ENCODE data around the gene CDK5RAP3.

The CDK5RAP3 gene

DNA sequence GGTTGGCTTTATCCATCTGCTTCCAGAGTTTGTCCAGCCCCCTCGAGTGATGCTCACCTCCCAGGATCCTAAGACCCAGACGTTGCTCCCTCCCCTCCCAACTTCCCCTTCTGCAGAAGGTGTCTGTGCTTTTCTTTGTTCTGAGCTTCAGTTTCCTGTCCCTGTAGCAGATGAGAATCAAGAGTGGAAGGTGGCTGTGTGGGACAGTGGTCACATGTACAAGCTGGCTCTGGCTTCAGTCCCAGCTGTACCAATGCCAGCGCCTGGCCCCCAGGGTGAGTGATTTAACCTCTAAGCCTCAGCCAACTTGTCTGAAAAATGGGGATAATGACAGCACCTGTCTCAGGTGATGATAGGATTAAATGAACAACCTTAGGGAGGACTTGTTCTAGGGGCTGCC, 21.0 kb upstream of the CDK5RAP3 start:
- no peak for FAIRE-seq

DNA sequence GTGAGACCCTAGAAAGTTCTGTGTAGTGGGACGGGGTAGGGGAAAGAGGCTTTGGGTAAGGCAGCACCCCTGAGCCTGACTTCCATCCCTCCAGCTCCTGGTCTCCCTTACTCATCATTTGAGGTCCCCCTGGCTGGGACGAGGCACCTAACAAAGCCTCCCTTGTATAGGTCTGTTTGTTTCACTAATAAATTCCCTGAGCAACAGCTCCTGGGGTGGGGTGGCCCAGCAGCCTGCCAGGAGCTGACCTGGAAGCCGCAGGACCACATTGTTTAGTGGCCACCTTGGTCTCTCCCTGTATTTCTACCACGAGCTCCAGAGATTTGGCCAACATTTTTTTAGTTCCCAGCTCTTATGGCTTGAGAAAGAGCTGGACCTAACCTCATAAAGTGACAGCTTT, 20.5 kb upstream of the CDK5RAP3 start:
- FAIRE-seq: no peak

DNA sequence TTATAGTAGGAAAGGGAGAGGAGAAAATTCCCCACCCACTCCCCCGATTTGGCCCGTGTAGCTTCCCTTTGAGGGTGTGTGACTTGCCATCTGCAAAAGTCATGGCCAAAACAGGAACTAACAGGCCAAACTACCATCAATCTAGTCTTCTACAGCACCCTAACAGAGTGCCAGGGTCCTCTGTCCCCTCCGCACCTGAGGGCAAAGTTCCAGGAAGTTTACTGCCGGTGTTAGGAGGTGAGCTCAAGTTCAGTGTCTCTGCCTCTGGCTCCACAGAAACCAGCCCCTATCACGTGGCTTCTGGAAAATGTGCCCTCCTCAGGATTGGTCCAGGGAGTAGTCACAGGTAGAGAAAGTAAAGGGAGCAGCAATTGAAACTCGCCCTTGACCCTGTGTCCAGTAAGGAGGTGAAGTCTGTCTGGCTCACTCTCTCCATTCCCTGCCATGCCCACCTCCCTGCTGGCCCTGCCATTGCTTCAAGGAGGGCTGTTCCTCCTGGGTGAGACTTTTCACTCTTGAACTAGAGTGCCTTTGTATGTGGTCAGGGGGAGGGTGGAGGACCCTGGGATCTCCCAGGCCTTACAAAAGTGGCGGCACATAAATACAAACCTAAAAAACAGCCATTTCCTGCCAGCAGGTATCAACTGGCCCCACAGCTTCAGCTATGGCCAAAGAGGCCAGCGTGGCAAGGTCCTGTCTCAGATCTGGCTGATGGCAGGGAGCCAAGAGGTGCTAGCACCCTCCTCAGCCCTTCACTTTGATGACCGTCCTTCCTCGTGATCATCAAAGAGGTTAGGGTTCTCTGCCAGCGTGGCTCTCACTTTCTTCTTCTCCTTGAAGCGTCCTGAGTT, 18.5 kb upstream of the CDK5RAP3 start:
- no peak for FAIRE-seq

DNA sequence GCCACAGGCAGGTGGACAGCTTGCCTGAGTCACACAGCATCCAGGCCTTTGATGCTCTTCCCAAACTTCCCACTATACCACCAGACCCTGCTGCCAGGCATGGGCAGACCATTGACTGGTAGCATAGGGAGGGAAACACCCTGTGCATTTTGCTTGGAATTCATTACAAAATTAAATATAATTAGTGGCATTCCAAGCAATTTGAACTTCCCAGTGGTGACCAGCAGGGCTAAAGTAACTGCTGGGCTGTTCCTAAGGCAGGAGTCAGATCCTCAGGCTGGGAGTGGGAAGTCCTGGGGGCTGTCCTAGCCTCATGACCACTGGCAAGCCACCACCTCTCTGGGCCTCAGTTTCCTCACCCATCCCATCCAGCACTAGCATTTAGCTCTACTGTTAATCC, 17.0 kb upstream of the CDK5RAP3 start:
- FAIRE-seq: no peak

DNA sequence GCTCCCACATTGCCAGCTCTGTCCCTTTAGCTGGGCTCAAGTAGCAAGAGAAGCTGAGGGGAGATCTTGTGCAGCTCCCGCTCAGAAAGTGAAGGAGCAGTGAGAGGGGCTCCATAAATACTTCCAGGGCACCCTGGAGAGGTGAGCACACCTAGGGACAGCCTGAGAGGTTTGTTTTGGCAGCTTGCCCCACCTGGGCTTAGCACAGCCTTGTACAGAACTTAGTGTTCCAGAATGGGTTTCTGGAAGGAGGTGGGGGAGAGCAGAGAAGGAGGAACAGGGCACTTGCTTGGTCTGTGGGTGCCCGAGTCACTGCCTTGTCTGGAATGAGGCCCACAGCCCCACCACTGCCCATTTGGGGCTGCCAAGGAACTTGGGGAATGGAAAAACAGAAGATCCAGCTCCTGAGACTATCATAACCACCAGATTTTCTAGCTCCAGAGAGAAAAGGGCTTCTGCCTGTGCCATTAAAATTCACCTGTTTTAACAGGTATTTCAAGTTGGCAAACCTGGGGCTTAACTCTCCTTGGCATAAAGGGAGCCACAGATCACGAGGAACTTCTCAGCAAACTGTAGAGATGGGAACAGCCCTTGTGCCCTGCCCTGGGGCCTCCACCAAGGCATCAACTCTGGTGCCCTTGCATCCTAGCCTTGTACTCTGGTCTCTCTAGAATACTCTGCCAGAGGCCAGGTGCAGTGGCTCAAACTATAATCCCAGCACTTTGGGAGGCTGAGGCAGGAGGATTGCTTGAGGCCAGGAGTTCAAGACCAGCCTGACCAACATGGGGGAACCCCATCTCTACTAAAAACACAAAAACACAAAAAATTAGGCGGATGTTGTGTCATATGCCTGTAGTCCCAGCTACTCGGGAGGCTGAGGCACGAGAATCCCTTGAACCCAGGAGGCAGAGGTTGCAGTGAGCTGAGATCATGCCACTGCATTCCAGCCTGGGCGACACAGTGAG, 15.1 kb upstream of the CDK5RAP3 start:
- no peak for FAIRE-seq

DNA sequence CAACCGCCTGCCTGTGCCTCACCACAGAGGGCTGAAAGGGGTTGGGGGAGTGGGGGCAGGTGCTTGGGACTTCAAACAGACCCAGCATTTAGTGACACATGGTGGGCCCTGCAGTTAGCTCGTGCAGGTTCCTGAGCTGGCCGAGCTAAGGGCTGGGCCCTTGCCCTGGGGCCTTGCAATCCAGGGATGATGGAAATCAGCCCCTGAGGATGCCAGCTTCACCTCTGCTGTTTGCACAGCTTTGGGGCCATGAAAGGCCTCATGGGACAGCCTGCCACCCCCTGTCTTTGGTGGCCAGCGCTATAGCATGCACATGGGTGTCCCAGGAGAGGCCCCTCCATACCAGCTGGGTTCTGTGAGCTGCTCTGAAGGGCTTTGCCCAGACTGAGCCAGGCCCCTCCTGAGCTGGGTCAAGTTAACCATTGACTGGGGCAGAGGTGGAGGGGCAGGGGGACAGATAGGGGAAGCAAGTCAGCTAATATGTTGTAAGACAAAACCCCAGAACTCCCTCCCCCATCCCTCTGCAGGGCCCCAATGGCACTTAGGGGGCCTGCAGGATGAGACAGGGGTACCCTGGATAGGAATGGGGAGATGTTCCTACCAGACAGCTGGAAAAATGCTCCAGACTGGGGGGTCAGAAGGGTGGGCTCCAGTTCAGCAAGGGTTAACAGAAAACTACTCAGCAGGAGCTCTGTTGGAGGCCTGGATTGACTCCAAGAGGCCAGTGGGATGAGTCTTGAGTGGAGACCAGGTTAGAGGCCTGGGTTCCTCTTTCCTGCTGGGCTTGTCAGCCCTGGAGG, 13.9 kb upstream of the CDK5RAP3 start:
- FAIRE-seq: no peak

DNA sequence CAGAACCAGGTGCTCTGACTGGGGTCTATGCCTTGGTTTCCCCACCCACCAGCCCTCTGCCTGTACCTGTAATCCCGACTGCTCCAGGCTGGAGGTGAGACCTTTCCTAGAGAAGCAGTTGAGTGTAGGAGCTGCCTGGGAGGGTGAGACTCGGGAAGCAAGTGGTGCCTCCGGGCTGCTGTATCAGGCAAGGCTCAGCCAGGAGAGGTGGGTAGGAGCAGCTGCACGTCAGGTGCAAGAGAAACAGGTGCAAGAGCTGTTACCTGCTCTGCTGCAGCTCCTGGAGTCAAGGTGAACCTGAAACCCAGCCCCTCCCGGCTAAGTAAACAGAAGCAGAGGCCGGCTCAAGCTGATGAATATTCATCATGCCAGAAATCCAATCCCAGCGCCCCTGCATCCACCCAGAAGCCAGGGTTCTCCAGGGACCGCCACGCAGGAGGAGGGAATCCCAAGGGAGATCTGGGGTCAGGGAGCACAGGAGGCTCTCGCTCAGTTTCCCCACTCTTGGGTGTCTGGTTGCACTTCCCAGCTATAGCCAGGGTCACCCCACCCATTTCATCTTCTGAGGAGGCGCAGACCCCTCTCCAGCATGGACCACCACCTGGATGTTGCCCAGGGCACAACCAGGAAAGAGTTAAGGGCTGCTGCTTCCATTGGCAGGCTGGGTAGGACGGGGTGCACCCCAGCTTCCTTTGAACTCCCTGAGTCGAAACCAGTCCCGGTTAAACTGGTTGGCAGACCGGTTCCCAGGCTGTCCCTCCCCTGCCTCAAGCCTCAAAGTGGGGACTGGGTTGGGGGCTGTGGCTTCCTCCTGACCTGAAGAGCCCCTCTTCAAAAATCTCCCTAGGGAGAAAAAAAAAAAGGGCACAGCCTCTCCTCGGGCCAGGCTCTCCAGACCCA, 13.1 kb upstream of the CDK5RAP3 start, which contains the start of gene PRR15L:
Gene PRR15L (minus strand): TSS at position 293 of the 900 bp plus-strand sequence. CDS start 4,649 bp downstream, outside the sequence.
- no peak for FAIRE-seq

DNA sequence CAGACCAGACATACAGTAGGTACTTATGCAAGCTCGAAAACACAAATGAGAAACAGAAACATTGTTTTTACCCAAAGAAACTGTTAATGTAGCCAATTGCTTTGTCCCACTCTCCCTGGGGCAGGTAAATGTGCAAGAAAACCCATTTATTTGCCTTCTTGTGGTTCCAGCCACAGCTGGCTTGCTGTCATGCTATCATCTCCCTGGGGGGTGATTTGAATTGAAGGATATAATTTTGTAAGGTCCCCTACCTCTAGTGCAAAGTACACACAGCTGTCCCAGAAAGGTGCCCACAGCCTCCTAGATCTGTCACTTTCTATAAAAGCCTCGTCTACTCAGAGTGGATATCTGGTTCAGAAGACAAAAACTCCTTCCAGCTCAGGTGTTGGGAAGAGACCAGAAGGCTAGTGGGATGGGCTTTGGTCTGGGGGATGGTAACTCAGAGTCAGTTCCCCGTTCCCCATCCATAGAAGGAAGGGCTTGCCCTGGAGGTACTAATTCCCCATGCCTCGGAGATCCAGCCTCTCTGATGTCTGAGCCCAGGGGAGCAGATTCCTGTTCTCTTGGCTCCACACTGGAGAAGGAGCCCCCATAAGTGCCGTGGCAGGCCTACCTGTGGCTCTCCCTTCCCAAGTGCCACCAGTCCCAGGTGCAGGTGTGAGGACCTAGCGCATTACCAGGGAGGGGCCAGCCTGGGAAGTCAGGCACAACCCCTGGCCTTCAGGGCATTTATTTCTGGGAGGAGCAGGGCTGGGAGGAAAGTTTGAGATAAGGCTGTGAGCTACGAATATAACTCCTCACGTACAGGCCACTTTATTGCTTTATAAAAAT, 10.9 kb upstream of the CDK5RAP3 start:
- no peak for FAIRE-seq

DNA sequence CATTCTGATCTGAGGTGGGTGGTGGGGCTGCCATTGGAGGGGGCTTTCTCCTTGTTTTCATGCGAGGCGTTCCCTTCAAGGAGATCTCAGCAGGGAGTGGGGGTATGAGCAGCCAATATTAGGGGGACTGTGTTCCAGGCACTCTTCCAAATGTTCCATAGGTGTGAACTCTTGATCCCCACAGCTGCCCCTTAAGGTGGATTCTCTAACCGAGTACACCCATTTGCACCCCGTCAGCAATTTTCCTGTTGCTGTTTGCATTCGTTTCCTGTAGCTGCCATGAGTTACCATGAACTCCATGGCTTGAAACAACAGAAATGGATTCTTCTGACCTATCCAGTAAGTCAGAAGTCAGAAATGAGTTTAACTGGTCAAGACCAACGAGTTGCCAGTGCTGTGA, 9.5 kb upstream of the CDK5RAP3 start:
- no peak for FAIRE-seq

DNA sequence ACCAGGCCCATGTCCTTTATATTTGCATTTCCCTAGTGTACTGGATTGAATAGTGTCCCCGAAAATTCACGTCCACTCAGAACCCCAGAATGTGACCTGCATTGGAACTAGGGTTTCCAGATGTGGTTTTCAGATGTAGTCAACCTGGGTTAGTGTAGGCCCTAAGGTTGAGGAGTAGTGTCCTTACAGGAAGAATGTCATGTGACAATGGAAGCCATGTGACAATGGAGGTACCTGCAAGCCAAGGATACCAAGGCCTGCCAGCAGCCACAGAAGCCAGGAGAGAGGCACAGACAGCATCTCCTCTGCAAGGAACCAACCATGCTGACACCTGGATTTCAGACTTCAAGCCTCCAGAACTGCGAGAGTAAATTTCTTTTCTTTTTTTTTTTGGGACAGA, 8.0 kb upstream of the CDK5RAP3 start:
- FAIRE-seq: no peak

DNA sequence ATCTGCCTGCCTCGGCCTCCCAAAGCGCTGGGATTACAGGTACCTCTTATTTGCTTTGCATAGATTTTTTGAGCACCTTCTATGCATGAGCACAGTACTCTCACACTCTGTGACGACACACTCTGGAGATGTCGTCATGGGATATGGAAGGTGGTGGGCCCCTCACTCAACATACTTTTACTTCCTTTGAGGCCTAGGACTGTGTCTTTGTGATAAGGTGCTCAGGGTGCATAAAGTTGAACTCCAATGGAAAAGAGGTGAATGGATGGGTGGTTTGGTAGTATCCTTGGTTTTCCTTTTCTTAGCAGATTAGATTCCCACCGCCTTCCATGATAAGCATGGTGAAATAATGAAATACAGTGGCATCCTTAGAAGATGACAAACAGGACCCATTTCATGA, 6.1 kb upstream of the CDK5RAP3 start:
- no peak for FAIRE-seq

DNA sequence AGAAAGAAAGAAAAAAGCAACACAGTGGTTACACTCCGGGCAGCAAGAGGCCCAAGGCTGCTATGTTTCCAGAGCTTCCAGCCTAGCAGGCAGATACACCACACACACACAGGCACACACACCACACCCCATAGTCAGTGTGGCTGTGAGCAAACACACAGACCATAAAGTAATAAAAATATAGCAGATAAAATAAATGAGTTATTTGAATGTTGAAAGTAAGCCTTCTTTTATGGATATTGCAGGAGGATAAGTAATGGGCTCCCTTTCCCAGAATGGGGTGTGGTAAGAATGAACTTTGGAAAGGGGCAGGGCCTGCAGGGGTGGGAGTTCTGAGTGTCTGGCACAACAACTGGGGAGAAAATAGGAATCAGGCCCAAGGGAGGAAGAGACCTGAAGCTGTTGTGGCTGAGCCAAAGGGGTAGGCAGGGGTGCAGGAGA, 4.8 kb upstream of the CDK5RAP3 start:
- FAIRE-seq: no peak

DNA sequence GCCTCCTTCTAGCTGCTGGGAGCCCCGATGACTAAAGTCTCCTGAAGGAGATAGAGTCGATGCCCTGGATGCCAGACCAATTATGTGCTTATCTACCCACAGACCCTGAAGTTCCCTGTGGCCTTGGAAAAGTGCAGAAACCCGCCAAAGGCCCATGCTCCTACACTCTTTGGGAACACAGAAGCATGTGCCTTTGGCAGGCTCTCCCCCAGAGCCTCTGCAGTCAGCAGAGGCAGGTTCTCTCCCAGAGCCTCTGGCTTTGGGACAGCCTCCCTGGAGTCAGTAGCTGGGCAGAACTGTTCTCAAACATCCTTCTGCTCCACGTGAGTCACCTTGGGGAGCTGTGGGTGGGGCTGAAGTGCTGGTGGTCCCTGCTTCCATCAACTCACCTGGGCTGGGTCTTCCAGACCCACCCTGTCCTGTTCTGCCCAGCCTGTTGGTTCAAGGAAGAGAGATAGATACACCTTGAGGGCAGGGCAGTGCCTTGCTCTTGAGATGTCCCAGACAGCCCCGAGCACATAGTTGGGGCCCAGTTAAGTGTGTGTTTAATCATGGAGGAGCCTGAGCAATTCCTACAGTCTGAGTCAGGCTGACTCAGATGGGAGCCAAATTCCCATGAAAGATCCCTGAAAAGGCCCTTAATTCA, 3.2 kb upstream of the CDK5RAP3 start:
- no peak for FAIRE-seq

DNA sequence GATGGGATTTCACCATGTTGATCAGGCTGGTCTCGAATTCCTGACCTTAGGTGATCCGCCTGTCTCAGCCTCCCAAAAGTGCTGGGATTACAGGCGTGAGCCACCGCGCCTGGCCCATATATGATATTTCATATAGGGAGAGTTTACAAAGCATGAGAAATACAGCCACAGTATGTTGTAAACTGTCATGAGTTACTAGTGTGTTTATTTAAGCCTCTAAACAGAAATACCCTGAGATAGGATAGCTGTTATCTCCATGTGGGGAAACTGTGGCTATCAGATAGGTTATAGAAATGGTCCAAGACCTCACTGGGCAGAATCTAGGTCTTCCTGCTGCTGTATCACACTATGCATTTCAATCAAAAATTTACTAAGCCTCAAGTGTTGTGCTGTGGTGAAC, 2.1 kb upstream of the CDK5RAP3 start:
- no peak for FAIRE-seq

DNA sequence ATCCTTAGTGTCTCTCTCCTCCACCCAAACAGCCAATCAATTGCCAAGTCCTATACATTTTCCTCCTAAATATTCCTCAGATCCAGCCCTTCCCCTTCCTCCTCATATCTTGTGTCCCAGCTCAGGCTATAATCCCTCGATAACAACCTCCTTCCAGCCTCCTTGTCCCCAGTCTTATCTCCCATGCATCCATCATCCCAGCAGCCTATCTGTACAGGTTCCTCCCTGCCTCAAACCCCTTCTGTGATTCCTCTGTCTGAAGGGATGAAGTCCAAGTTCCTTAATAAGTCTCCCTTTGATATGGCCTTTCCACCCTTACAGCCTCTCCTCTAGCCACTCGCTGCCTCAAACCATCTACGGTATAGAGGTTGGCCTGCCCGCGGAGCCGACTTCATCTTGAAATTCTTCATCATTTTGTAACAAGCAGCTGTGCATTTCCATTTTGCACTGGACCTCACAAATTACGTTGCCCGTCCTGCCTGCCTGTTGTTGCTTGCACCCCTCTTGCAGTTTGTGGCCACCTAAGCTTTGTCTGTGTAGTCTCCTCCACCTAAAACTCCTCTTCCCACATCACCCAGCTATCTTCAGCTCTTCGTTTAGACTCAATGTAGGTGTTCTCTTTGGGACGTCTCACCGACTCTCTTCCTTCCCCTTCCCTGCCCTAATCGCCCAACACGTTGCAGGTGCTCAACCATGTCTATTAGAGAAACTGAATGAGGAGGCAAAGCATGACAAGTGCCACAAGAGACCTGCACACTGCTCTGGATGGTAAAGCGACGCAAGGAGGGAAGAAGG, 786 bp upstream of the CDK5RAP3 start:
- no peak for FAIRE-seq

DNA sequence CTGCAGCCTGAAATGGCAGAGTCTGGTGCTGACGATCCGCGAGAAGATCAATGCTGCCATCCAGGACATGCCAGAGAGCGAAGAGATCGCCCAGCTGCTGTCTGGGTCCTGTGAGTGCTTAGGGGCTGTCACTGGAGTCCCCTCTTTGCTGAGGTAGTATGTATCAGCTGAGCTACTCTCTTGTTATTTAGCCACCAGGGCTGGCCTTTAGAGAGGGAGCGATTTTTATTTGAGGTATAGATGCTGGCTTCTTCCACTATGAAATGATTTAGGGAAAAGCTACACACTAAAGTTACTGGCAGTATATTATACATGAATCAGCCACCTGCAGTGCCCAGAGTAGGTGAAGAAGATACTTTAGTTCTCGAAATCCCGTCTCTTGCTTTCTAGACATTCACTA, 2.6 kb downstream of the CDK5RAP3 start:
- FAIRE-seq: no peak

DNA sequence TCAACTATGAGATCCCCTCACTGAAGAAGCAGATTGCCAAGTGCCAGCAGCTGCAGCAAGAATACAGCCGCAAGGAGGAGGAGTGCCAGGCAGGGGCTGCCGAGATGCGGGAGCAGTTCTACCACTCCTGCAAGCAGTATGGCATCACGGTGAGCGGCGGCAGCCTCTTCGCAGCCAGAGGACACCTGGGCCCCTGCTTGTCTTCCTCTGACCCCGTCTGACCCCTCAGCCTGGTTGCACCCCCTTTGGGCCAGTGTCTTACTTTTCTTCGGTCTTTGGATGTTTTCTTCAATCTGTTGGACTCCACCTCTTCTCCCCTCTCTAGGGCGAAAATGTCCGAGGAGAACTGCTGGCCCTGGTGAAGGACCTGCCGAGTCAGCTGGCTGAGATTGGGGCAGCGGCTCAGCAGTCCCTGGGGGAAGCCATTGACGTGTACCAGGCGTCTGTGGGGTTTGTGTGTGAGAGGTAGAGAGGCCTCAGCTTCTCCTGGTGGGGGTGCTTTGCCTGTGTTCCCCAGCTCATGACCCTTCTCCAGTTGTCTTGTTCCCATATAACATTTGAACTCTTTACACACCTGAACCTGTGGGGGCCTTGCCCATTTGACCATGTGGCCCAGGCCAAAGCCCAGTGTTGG, 4.4 kb downstream of the CDK5RAP3 start:
- no peak for FAIRE-seq

DNA sequence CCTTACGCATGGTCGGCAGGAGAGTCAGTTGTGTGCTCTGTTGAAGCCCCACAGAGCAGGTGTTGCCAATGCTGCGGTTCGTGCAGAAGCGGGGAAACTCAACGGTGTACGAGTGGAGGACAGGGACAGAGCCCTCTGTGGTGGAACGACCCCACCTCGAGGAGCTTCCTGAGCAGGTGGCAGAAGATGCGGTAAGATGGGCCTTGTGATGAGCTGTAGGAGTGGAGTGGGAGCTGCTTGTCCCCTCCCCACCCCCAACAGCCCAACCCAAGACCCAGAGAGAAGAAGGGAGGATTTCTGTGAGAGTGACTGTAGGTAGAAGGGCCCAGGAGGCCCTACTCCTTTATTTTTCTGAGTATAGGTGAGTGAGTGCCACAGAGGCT, 4.9 kb downstream of the CDK5RAP3 start:
- no peak for FAIRE-seq

DNA sequence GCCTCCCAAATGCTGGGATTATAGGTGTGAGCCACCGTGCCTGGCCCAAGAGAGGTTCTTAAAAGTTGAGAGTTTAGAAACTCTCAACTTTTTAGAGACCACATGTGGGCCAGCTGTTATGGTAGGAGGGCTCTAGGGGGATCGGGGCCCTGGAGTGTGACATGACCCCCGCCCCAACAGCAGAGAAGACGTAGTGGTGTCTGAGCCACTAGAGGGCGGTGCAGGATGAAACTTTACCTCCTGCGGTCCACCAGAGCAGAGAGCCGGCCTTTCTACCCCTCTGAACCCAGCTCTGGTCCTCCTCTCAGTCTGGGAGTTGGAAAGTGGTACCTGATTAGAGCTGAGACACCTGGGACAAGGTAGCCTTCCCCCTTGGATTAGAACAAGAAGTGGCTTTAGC, 7.4 kb downstream of the CDK5RAP3 start:
- FAIRE-seq: no peak
